H7 (cell line): Measurements from ENCODE around the gene ACER3. TPM values are rescaled to one million over a fixed set of nuclear protein-coding genes. Genes with fewer than 3 reads are reported as not detected.
"Not testable (repeated sequence)": the region's sequence is repeated elsewhere in the genome, so short reads cannot be mapped to it uniquely, and the experiment has no call there.

Experiments
- DNase-seq: peaks from one replicate; pipeline ENCODE4 v3.0.0; 2012
- H3K27me3 ChIP-seq: 2 replicates; pipeline ENCODE4 v1.6.0; 2011; ENCODE audit warnings: mild to moderate bottlenecking, low read length; ENCODE audit not compliant: control insufficient read depth, insufficient read depth
- H3K36me3 ChIP-seq: replicated peaks from 2 replicates; pipeline ENCODE4 v1.5.1; 2011; ENCODE audit warnings: low read length; ENCODE audit not compliant: control insufficient read depth, insufficient read depth
- H3K4me3 ChIP-seq: 2 replicates; pipeline ENCODE4 v1.5.1; 2011; ENCODE audit warnings: low read depth, mild to moderate bottlenecking, control low read depth, low read length, moderate library complexity; ENCODE audit not compliant: insufficient read depth
- total RNA-seq: library from RNA; depleted of rRNA; stranded (reverse); fragments of >200 nt; shearing (Covaris generic); gene quantifications from 2 replicates; pipeline ENCODE4 v1.2.3, GENCODE V29; 2014; rRNA removed

ACER3 gene
- 6.3 and 8.1 TPM in 2 replicates for total RNA-seq

GRCh38 chr11:76860539-76861475 is at the start of gene ACER3:
ACER3 (plus strand) TSS chr11:76860918; CDS start chr11:76860977, 59 bp downstream.
- peak; percentile 99 for DNase-seq
- no peaks in the 10 kb centered on the region for H3K27me3 ChIP-seq
- H3K36me3 ChIP-seq, result no peaks in the 10 kb centered on the region
- H3K4me3 ChIP-seq, result peak within 1 kb of the TSS; percentile 81

GRCh38 chr11:76811259-76811658 is 49.5 kb upstream of the ACER3 start:
- DNase-seq, result no peak
- Histone ChIP-seq H3K36me3 (no peaks in the 10 kb centered on the region), H3K4me3 (no peak overlapping the region), H3K27me3 (no peaks in the 10 kb centered on the region)

GRCh38 chr11:76814414-76814813 is 46.3 kb upstream of the ACER3 start:
- DNase-seq, result no peak
- Histone ChIP-seq H3K4me3 (no peak overlapping the region), H3K36me3 (no peaks in the 10 kb centered on the region), H3K27me3 (no peaks in the 10 kb centered on the region)

GRCh38 chr11:76815678-76816077 is 45.0 kb upstream of the ACER3 start:
- H3K4me3 ChIP-seq, H3K36me3 ChIP-seq, H3K27me3 ChIP-seq, DNase-seq: not testable (repeated sequence)

- Histone ChIP-seq H3K4me3 (no peak overlapping the region), H3K27me3 (no peaks in the 10 kb centered on the region), H3K36me3 (no peaks in the 10 kb centered on the region)
- DNase-seq, result no peak
Measured at GRCh38 chr11:76820184-76820566, 40.5 kb upstream of the ACER3 start.

GRCh38 chr11:76821396-76821795 is 39.3 kb upstream of the ACER3 start:
- H3K36me3 ChIP-seq, DNase-seq, H3K27me3 ChIP-seq, H3K4me3 ChIP-seq: not testable (repeated sequence)

- Histone ChIP-seq H3K4me3 (no peak overlapping the region), H3K36me3 (no peaks in the 10 kb centered on the region), H3K27me3 (no peaks in the 10 kb centered on the region)
- DNase-seq, result no peak
Measured at GRCh38 chr11:76822406-76822805, 38.3 kb upstream of the ACER3 start.

GRCh38 chr11:76823481-76824028 is 37.2 kb upstream of the ACER3 start:
- no peak for DNase-seq
- Histone ChIP-seq H3K4me3 (no peak overlapping the region), H3K36me3 (no peaks in the 10 kb centered on the region), H3K27me3 (no peaks in the 10 kb centered on the region)

- Histone ChIP-seq H3K27me3 (no peaks in the 10 kb centered on the region), H3K4me3 (no peak overlapping the region)
- no peak for DNase-seq
Measured at GRCh38 chr11:76824083-76824939, 36.4 kb upstream of the ACER3 start.

GRCh38 chr11:76824980-76825725 is 35.6 kb upstream of the ACER3 start:
- H3K27me3 ChIP-seq, result no peaks in the 10 kb centered on the region
- DNase-seq, result no peak
- H3K4me3 ChIP-seq, result no peak overlapping the region
- H3K36me3 ChIP-seq, result no peaks in the 10 kb centered on the region

More at GRCh38 chr11:76824083-76824939, 36.4 kb upstream of the ACER3 start:
- no peaks in the 10 kb centered on the region for H3K36me3 ChIP-seq

- H3K27me3 ChIP-seq, result no peaks in the 10 kb centered on the region
- no peak for DNase-seq
- no peak overlapping the region for H3K4me3 ChIP-seq
- H3K36me3 ChIP-seq, result no peaks in the 10 kb centered on the region
Measured at GRCh38 chr11:76825726-76826396, 34.9 kb upstream of the ACER3 start.

- DNase-seq, H3K4me3 ChIP-seq, H3K36me3 ChIP-seq, H3K27me3 ChIP-seq: not testable (repeated sequence)
Measured at GRCh38 chr11:76826508-76826907, 34.2 kb upstream of the ACER3 start.

- not testable (repeated sequence) for DNase-seq, H3K36me3 ChIP-seq, H3K4me3 ChIP-seq, H3K27me3 ChIP-seq
Measured at GRCh38 chr11:76827005-76827404, 33.7 kb upstream of the ACER3 start.
